HepG2 (cell line): Measurements from ENCODE around the gene DDN. TPM values are rescaled to one million over a fixed set of nuclear protein-coding genes. Genes with fewer than 3 reads are reported as not detected.

ENCODE experiments used
- FOXK1 ChIP-seq: sonication (generic); formaldehyde crosslinking; IDR thresholded peaks from 2 replicates; pipeline ENCODE4 v1.4.0; 2020; ENCODE audit warnings: low read depth, missing genetic modification reagents, borderline replicate concordance
- GABPA ChIP-seq, 2 experiments: IDR thresholded peaks; 2 replicates each; pipeline ENCODE4 v1.6.1; 2011 to 2016; ENCODE audit warnings: low read depth in 2 of 2, low read length in 1 of 2, missing biosample characterization in 1 of 2, missing genetic modification characterization in 1 of 2
- HIC2 ChIP-seq: sonication (generic); formaldehyde crosslinking; IDR thresholded peaks from 2 replicates; pipeline ENCODE4 v1.9.0; 2022; ENCODE audit warnings: low read depth, missing genetic modification reagents
- MLLT10 ChIP-seq: sonication (generic); formaldehyde crosslinking; IDR thresholded peaks from 2 replicates; pipeline ENCODE4 v1.4.0; 2020; ENCODE audit warnings: missing genetic modification reagents
- MXD3 ChIP-seq: IDR thresholded peaks from 2 replicates; pipeline ENCODE4 v1.6.1; 2016; ENCODE audit warnings: mild to moderate bottlenecking, missing biosample characterization, missing genetic modification reagents
- NONO ChIP-seq, 2 experiments: fragments of 450-650 bp in 1 of 2; sonication (generic) in 1 of 2; formaldehyde crosslinking in 1 of 2; IDR thresholded peaks in 1 of 2; conservative IDR thresholded peaks in 1 of 2; 2 replicates each; pipeline versions ENCODE4 v1.6.1 to v1.8.0; 2017 to 2022; ENCODE audit warnings: mild to moderate bottlenecking in 1 of 2, missing genetic modification reagents in 1 of 2, moderate library complexity in 1 of 2
- PHF5A ChIP-seq: IDR thresholded peaks from one replicate; pipeline ENCODE4 v1.6.1; 2018; ENCODE audit warnings: low read depth, missing genetic modification reagents; ENCODE audit not compliant: unreplicated experiment
- RNF219 ChIP-seq: sonication (generic); formaldehyde crosslinking; IDR thresholded peaks from 2 replicates; pipeline ENCODE4 v1.5.0; 2020; ENCODE audit warnings: mild to moderate bottlenecking, missing genetic modification reagents
- SATB2 ChIP-seq: sonication (generic); formaldehyde crosslinking; IDR thresholded peaks from 2 replicates; pipeline ENCODE4 v1.5.0; 2020; ENCODE audit warnings: missing genetic modification reagents
- SMAD3 ChIP-seq: sonication (generic); formaldehyde crosslinking; IDR thresholded peaks from 2 replicates; pipeline ENCODE4 v1.4.0; 2020; ENCODE audit warnings: missing genetic modification reagents
- SMC3 ChIP-seq: IDR thresholded peaks from 2 replicates; pipeline ENCODE4 v1.6.1; 2011; ENCODE audit warnings: low read length, improper control_type of control experiment
- SP140L ChIP-seq: sonication (generic); formaldehyde crosslinking; IDR thresholded peaks from 2 replicates; pipeline ENCODE4 v1.4.0; 2020; ENCODE audit warnings: missing genetic modification reagents, borderline replicate concordance
- ZBTB25 ChIP-seq: IDR thresholded peaks from 2 replicates; pipeline ENCODE4 v1.6.1; 2018; ENCODE audit warnings: missing genetic modification reagents
- ZNF253 ChIP-seq: sonication (generic); formaldehyde crosslinking; IDR thresholded peaks from 2 replicates; pipeline ENCODE4 v1.8.0; 2022; ENCODE audit warnings: mild to moderate bottlenecking, missing genetic modification reagents, borderline replicate concordance
- ZNF589 ChIP-seq: sonication (generic); formaldehyde crosslinking; conservative IDR thresholded peaks from 2 replicates; pipeline ENCODE4 v1.8.0; 2022; ENCODE audit warnings: mild to moderate bottlenecking, moderate library complexity, missing genetic modification reagents
- ZNF713 ChIP-seq: sonication (generic); formaldehyde crosslinking; IDR thresholded peaks from 2 replicates; pipeline ENCODE4 v1.4.0; 2020; ENCODE audit warnings: mild to moderate bottlenecking, missing genetic modification reagents
- ZNF724P ChIP-seq: sonication (generic); formaldehyde crosslinking; IDR thresholded peaks from 2 replicates; pipeline ENCODE4 v1.8.0; 2022; ENCODE audit warnings: missing genetic modification reagents, borderline replicate concordance
- ZNF737 ChIP-seq: sonication (generic); formaldehyde crosslinking; IDR thresholded peaks from 2 replicates; pipeline ENCODE4 v1.5.0; 2020; ENCODE audit warnings: missing genetic modification reagents, mild to moderate bottlenecking, borderline replicate concordance
- ZNF746 ChIP-seq: sonication (generic); formaldehyde crosslinking; IDR thresholded peaks from 2 replicates; pipeline ENCODE4 v1.8.0; 2022; ENCODE audit warnings: mild to moderate bottlenecking, missing genetic modification reagents
- ZNF770 ChIP-seq: sonication (generic); formaldehyde crosslinking; IDR thresholded peaks from 2 replicates; pipeline ENCODE4 v1.5.0; 2020; ENCODE audit warnings: mild to moderate bottlenecking, missing genetic modification reagents
- ZNF780A ChIP-seq: sonication (generic); formaldehyde crosslinking; IDR thresholded peaks from 2 replicates; pipeline ENCODE4 v1.8.0; 2022; ENCODE audit warnings: mild to moderate bottlenecking, missing genetic modification reagents, moderate library complexity
- ZSCAN22 ChIP-seq: sonication (generic); formaldehyde crosslinking; IDR thresholded peaks from 2 replicates; pipeline ENCODE4 v1.4.0; 2020; ENCODE audit warnings: mild to moderate bottlenecking, missing genetic modification reagents
- polyA plus RNA-seq, 8 experiments: library from polyadenylated mRNA; depleted of rRNA in 3 of 8; stranded (reverse) in 7 of 8; unstranded in 1 of 8; fragments of >200 nt; fragmentation: Illumina TruSeq in 4 of 8; extraction: Trizol in 4 of 8; gene quantifications; 2 replicates each; pipeline versions ENCODE4 v1.2.1 to v1.2.3, GENCODE V29; 2011 to 2016; ENCODE audit warnings: low read depth in 4 of 8, missing spikeins in 1 of 8, mixed read lengths in 1 of 8; ENCODE audit not compliant: insufficient read depth in 1 of 8
- total RNA-seq, 5 experiments: library from RNA; depleted of rRNA; stranded (reverse); fragments of >200 nt; fragmentation: Illumina TruSeq; extraction: Trizol; gene quantifications; 2 replicates each; pipeline ENCODE4 v1.2.3, GENCODE V29; 2016; ENCODE audit warnings: low read depth in 1 of 5

The DDN gene
- total and polyA plus RNA-seq, 2 of the 13 experiments (the other 11 are each of a cell fraction or from before 2014, with no cell fraction given), result 0.24 to 0.53 TPM

- no peak for TF ChIP-seq RNF219 (CRISPR knock-in tag)
- no peak for TF ChIP-seq MLLT10 (CRISPR knock-in tag)
- TF ChIP-seq ZNF589, result no peak
- no peak for TF ChIP-seq SMC3
- no peak for TF ChIP-seq ZNF737 (CRISPR knock-in tag)
- no peak for TF ChIP-seq PHF5A (CRISPR knock-in tag)
- TF ChIP-seq SMAD3 (CRISPR knock-in tag), result no peak
- no peak for TF ChIP-seq SATB2 (CRISPR knock-in tag)
- TF ChIP-seq NONO (IDR thresholded peaks at IDR 0.05), result no peak
- TF ChIP-seq NONO (CRISPR knock-in tag; conservative IDR thresholded peaks at IDR 0.05), result no peak
- no peak for TF ChIP-seq ZBTB25
- TF ChIP-seq ZNF724P, result no peak
- TF ChIP-seq FOXK1 (CRISPR knock-in tag), result no peak
- no peak for TF ChIP-seq ZNF253 (CRISPR knock-in tag)
- TF ChIP-seq ZNF780A (CRISPR knock-in tag), result no peak
- no peak for TF ChIP-seq SP140L (CRISPR knock-in tag)
- TF ChIP-seq MXD3 (CRISPR knock-in tag), result no peak
- no peak for TF ChIP-seq ZNF746 (CRISPR knock-in tag)
- TF ChIP-seq ZSCAN22 (CRISPR knock-in tag), result no peak
- TF ChIP-seq GABPA (IDR thresholded peaks at IDR 0.05; ENCODE audit: low read depth, low read length), result no peak
- TF ChIP-seq GABPA (CRISPR knock-in tag; IDR thresholded peaks at IDR 0.05; ENCODE audit: low read depth), result no peak
- TF ChIP-seq ZNF770, result peak; percentile 57; the same call in 1 of the 2 replicates
- no peak for TF ChIP-seq HIC2 (CRISPR knock-in tag)
- TF ChIP-seq ZNF713, result no peak
Observed at GRCh38 chr12:48969833-48970701, 29.1 kb downstream of the DDN start (continued).
